HepG2 (cell line): ENCODE data around the gene ALB.

ENCODE experiments used
- BHLHE40 ChIP-seq: IDR thresholded peaks from 2 replicates; pipeline ENCODE4 v1.6.1; 2011; ENCODE audit warnings: low read length, improper control_type of control experiment
- DPF2 ChIP-seq: sonication (generic); formaldehyde crosslinking; IDR thresholded peaks from 2 replicates; pipeline ENCODE4 v1.4.0; 2020; ENCODE audit warnings: mild to moderate bottlenecking, low read depth, missing genetic modification reagents, borderline replicate concordance
- MED13 ChIP-seq: sonication (generic); formaldehyde crosslinking; IDR thresholded peaks from 2 replicates; pipeline ENCODE4 v1.5.0; 2020; ENCODE audit warnings: missing genetic modification reagents
- PHF20 ChIP-seq: sonication (generic); formaldehyde crosslinking; IDR thresholded peaks from 2 replicates; pipeline ENCODE4 v1.5.0; 2020; ENCODE audit warnings: mild to moderate bottlenecking, missing genetic modification reagents
- POLR2A ChIP-seq, 2 experiments: IDR thresholded peaks; 2 replicates each; pipeline ENCODE4 v1.6.1; 2011; ENCODE audit warnings: low read depth in 2 of 2, low read length in 2 of 2, mild to moderate bottlenecking in 1 of 2, moderate library complexity in 1 of 2; ENCODE audit not compliant: insufficient read depth in 1 of 2
- U2AF2 ChIP-seq: fragments of 200-400 bp; formaldehyde crosslinking; IDR thresholded peaks from 2 replicates; pipeline ENCODE4 v1.6.1; 2017; ENCODE audit warnings: low read depth, mild to moderate bottlenecking, low read length
- ZNF282 ChIP-seq: fragments of 450-650 bp; IDR thresholded peaks from 2 replicates; pipeline ENCODE4 v1.6.1; 2018; ENCODE audit not compliant: partially characterized antibody
- TF ChIP-seq, protein P1 (sequence below): sonication (generic); formaldehyde crosslinking; IDR thresholded peaks from 2 replicates; pipeline ENCODE4 v1.5.0; 2020; ENCODE audit warnings: mild to moderate bottlenecking, missing genetic modification reagents, moderate library complexity

DNA sequence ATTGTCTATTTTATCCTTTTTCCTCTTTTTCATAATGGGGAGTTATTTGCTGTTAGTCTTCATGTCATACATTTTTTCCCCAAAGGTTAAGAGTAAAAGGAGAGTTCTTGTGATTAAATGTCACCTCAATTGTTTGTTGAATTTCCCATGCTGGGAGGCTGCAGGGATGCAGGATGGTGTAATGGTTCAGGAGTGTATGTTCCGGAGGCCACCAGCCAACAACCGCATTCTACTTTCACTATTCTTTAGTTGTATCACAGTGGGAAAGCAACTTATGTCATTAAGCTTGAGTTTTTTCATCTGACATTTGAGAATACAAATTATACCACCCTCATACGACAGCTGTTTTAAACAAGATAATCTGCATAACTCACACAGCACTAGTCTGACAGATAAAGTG, 47.3 kb downstream of the ALB start:
- TF ChIP-seq, protein P1, sequence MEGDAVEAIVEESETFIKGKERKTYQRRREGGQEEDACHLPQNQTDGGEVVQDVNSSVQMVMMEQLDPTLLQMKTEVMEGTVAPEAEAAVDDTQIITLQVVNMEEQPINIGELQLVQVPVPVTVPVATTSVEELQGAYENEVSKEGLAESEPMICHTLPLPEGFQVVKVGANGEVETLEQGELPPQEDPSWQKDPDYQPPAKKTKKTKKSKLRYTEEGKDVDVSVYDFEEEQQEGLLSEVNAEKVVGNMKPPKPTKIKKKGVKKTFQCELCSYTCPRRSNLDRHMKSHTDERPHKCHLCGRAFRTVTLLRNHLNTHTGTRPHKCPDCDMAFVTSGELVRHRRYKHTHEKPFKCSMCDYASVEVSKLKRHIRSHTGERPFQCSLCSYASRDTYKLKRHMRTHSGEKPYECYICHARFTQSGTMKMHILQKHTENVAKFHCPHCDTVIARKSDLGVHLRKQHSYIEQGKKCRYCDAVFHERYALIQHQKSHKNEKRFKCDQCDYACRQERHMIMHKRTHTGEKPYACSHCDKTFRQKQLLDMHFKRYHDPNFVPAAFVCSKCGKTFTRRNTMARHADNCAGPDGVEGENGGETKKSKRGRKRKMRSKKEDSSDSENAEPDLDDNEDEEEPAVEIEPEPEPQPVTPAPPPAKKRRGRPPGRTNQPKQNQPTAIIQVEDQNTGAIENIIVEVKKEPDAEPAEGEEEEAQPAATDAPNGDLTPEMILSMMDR (CRISPR knock-in tag): no peak
- TF ChIP-seq POLR2A (IDR thresholded peaks at IDR 0.05; ENCODE audit: insufficient read depth in 1 of 2, low read depth in 2 of 2, low read length in 2 of 2) (peak in 1 of 2 experiments; percentile 47; a peak in 2 of 4 replicates), MED13 (CRISPR knock-in tag) (no peak), U2AF2 (no peak), PHF20 (CRISPR knock-in tag) (no peak), ZNF282 (no peak), DPF2 (CRISPR knock-in tag) (no peak), BHLHE40 (no peak)
